GM23248 (cell line): ENCODE data around the gene PLEKHA1. TPM values are rescaled to one million over a fixed set of nuclear protein-coding genes. Genes with fewer than 3 reads are reported as not detected.

Experiments used
- DNase-seq: peaks from one replicate; pipeline ENCODE4 v3.0.0-alpha.2; 2015
- H2AFZ ChIP-seq: fragments of 200-600 bp; sonication (generic); 2 replicates; pipeline ENCODE4 v1.6.1; 2016; ENCODE audit warnings: antibody characterized with exemption
- H3F3A ChIP-seq: fragments of 200-600 bp; sonication (generic); 2 replicates; pipeline ENCODE4 v1.6.1; 2016; ENCODE audit warnings: mild to moderate bottlenecking, antibody characterized with exemption, mixed run types; ENCODE audit not compliant: insufficient read depth
- H3K27ac ChIP-seq: fragments of 200-600 bp; sonication (generic); 2 replicates; pipeline ENCODE4 v1.5.1; 2016; ENCODE audit warnings: mild to moderate bottlenecking
- H3K27me3 ChIP-seq: fragments of 200-600 bp; sonication (generic); replicated peaks from 2 replicates; pipeline ENCODE4 v1.6.1; 2016; ENCODE audit warnings: mild to moderate bottlenecking; ENCODE audit not compliant: insufficient read depth
- H3K36me3 ChIP-seq: fragments of 200-600 bp; sonication (generic); 2 replicates; pipeline ENCODE4 v1.6.1; 2016; ENCODE audit warnings: low read depth, mild to moderate bottlenecking
- H3K4me1 ChIP-seq: fragments of 200-600 bp; sonication (generic); 2 replicates; pipeline ENCODE4 v1.6.1; 2016; ENCODE audit warnings: mild to moderate bottlenecking; ENCODE audit not compliant: insufficient read depth
- H3K4me2 ChIP-seq: fragments of 200-600 bp; sonication (generic); one replicate; pipeline ENCODE4 v1.6.1; 2016; ENCODE audit warnings: mild to moderate bottlenecking; ENCODE audit not compliant: unreplicated experiment
- H3K4me3 ChIP-seq: fragments of 200-600 bp; sonication (generic); 2 replicates; pipeline ENCODE4 v1.5.1; 2016; ENCODE audit warnings: mild to moderate bottlenecking
- H3K79me2 ChIP-seq: fragments of 200-600 bp; sonication (generic); 2 replicates; pipeline ENCODE4 v1.6.1; 2016; ENCODE audit warnings: mild to moderate bottlenecking; ENCODE audit not compliant: insufficient read depth
- H3K9ac ChIP-seq: fragments of 200-600 bp; sonication (generic); 2 replicates; pipeline ENCODE4 v1.6.1; 2016; ENCODE audit warnings: mild to moderate bottlenecking
- H3K9me2 ChIP-seq: fragments of 200-600 bp; sonication (generic); 2 replicates; pipeline ENCODE4 v1.6.1; 2016; ENCODE audit warnings: mixed run types, mild to moderate bottlenecking, moderate library complexity; ENCODE audit not compliant: insufficient read depth
- H3K9me3 ChIP-seq: fragments of 200-600 bp; sonication (generic); one replicate; pipeline ENCODE4 v1.6.1; 2017; ENCODE audit warnings: low read depth
- H4K20me1 ChIP-seq: fragments of 200-600 bp; sonication (generic); 2 replicates; pipeline ENCODE4 v1.6.0; 2016; ENCODE audit not compliant: insufficient read depth
- EZH2 ChIP-seq: fragments of 200-600 bp; sonication (generic); IDR thresholded peaks from 2 replicates; pipeline ENCODE4 v1.6.1; 2018; ENCODE audit warnings: antibody characterized with exemption, mild to moderate bottlenecking; ENCODE audit not compliant: insufficient read depth, poor library complexity, severe bottlenecking
- EZH2phosphoT487 ChIP-seq: fragments of 200-600 bp; sonication (generic); IDR thresholded peaks from 2 replicates; pipeline ENCODE4 v1.6.1; 2018; ENCODE audit warnings: antibody characterized with exemption, moderate library complexity, mild to moderate bottlenecking, low read depth; ENCODE audit not compliant: insufficient read depth
- WGBS, 2 experiments: methylation state at CpG; one replicate each; pipeline ENCODE4 v1.1.6; 2015 to 2017; ENCODE audit warnings: low lambda C conversion rate in 2 of 2, low coverage in 1 of 2; ENCODE audit errors: missing lambda C conversion rate in 2 of 2; 5-methylcytosine and 5-hydroxymethylcytosine counted together
- in situ Hi-C: fragments of 300-500 bp; cut with MboI; formaldehyde crosslinking; loops from 2 replicates; pipeline ENCODE4 v1.15.0; 2020
- polyA plus RNA-seq: library from polyadenylated mRNA; unstranded; fragments of >200 nt; fragmentation: Nextera tagmentation; extraction: Ambion mirVana; gene quantifications from 2 replicates; pipeline ENCODE4 v1.2.1, GENCODE V29; 2016
- total RNA-seq: library from RNA; depleted of rRNA; stranded (reverse); fragments of >200 nt; shearing (Covaris generic); gene quantifications from 2 replicates; pipeline ENCODE4 v1.2.3, GENCODE V29; 2014

Gene PLEKHA1
- total and polyA plus RNA-seq, 2 experiments from 2014 or later, result 28.7 to 41.0 TPM

DNA sequence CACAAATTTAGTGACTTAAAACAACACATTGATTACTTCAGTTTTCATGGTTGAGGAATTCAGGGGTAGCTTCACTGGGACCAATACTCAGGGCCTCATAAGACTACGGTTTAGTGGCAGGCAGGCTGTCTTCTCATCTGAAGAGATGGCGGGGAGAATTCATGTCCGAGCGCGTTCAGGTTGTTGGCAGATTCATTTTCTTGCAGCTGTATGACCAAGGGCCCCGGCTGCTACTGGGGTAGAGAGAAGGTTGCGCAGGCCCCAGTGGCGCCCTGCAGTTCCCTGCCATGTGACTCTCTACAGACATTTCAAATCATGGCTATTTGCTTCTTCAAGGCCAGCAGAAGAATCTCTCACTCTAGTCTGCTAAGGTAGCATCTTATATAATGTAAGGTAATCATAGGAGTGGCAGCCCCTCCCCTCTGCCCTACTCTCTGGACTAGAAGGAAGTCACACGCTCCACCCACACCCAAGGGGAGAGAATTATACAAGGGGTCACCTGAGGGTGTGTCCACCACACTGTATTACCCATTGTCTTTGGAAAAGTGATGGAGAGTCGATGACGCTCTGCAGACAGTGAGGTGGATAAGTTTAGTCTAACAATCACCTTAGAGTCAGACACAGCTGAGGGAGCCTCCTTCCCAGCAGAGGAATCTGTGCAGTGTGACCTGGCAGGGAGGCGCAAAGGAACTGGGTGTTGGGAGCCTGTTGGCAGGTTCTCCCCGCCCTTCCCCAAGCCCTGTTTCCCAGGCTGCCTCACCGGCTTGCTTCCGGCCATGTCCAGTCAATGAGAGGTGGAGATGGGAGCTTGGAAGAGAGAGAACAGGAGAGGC is 35.7 kb upstream of the PLEKHA1 start:
- no peak overlapping the region for H3K4me3 ChIP-seq
- H3K27ac ChIP-seq, result no peak overlapping the region
- 91 to 93% methylated on average over 15 of the region's 15 CpGs for WGBS, 2 experiments
- TF ChIP-seq EZH2, result no peak
- TF ChIP-seq EZH2phosphoT487, result no peak
- no peaks in the 10 kb centered on the region for H3K9me3 ChIP-seq
- H3K36me3 ChIP-seq, result no peaks in the 10 kb centered on the region
- H3K4me1 ChIP-seq, result no peaks in the 10 kb centered on the region
- no peaks in the 10 kb centered on the region for H3K9me2 ChIP-seq
- H2AFZ ChIP-seq, result no peak overlapping the region
- no peak overlapping the region for H3K4me2 ChIP-seq
- H3K9ac ChIP-seq, result no peak overlapping the region
- no peaks in the 10 kb centered on the region for H3K27me3 ChIP-seq
- DNase-seq, result no peak
- H4K20me1 ChIP-seq, result no peaks in the 10 kb centered on the region
- H3K79me2 ChIP-seq, result no peaks in the 10 kb centered on the region
- H3F3A ChIP-seq, result no peaks in the 10 kb centered on the region
- in situ Hi-C loops, result no loop called here

DNA sequence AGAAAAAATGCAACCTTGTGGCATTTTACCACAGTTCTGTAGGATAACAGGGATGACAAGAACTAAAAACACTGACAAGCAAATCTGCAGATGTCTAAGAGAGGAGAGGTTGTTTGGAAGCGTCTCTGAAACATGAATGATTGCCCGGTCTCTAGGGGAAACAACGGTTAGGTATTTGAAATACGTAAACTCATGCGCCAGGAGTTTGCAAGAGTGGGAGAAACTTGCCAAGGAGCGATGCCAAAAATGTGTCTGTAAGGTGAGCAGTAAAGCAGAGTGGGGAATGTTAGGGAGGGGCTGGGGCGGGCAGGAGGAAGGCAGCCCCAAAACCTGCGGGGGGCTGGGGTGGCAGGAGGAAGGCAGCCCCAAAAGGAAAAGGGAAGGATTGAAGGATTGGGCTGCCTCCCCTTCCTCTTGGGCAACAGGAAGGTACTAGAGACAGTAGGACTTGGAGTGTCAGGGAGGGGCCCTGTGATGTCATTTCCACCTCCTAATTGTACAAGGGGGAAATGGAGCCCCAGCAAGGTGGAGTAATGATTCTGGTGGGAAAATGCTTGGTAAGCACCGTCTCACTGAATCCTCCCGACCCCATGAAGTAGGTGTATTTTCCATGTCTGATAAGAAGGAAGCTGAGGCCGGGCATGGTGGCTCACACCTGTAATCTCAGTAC is 33.2 kb upstream of the PLEKHA1 start:
- Histone ChIP-seq H3K9me2 (no peaks in the 10 kb centered on the region), H3K4me1 (peaks cover 6% of the 10 kb centered on the region; the same call in 1 of the 2 replicates), H3K9me3 (no peaks in the 10 kb centered on the region), H3K79me2 (no peaks in the 10 kb centered on the region), H3F3A (no peaks in the 10 kb centered on the region), H3K36me3 (no peaks in the 10 kb centered on the region), H2AFZ (no peak overlapping the region), H3K27me3 (no peaks in the 10 kb centered on the region), H3K9ac (no peak overlapping the region), H3K4me3 (no peak overlapping the region), H3K27ac (no peak overlapping the region), H4K20me1 (no peaks in the 10 kb centered on the region), H3K4me2 (no peak overlapping the region)
- in situ Hi-C loops, result loop anchor here (10.0 kb wide), 1 partner anchor 94 kb away; no protein-coding TSS in a partner anchor
- WGBS, 2 experiments, result 79 to 81% methylated on average over 10 to 11 of the region's 11 CpGs
- DNase-seq, result no peak
- TF ChIP-seq EZH2 (no peak), EZH2phosphoT487 (no peak)

DNA sequence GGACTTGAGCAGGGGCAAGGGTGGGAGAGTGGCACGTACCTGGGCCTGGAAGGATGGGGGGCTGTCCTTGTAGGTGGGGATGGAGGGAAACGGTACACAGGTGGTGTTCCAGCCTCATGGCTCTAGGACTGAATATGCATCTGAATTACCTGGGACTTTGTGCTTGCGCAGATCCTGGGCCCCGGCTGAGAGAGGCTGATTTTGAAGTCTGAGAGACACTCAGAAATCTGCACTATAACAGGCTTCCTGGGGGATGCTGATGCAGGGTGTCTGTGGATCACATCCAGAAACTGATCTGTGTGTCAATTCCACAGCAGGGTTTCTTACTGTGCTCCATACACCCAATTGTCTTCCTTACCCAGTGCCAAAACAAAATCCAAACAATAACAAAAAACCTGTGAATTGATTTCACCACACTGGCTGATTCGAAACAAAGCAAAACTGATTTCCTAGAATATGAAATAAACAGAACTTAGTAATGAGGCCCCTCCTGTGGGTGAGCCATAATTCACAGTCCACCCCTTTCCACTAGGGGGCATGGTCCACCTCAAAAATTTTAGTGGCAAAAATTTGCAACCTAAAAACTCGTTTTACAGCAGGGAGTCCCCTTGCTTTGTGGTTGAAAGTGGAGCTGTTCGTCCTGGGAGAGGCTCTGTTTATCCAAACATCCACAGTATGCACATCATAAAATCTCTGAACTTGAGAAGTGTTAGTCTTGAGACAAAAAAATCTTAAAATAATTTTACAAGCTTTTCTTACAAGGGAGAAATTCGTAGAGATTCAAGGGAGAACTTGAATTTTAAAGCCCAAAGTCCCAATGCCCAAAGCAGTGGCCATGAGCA is 32.0 kb upstream of the PLEKHA1 start:
- peak; percentile 72 for DNase-seq
- no peak overlapping the region for H3K27ac ChIP-seq
- no peak overlapping the region for H3K9ac ChIP-seq
- no peak overlapping the region for H3K4me2 ChIP-seq
- H3K27me3 ChIP-seq, result no peaks in the 10 kb centered on the region
- H3K36me3 ChIP-seq, result no peaks in the 10 kb centered on the region
- in situ Hi-C loops, result loop anchor here (10.0 kb wide), 1 partner anchor 92 kb away; no protein-coding TSS in a partner anchor
- TF ChIP-seq EZH2 (no peak), EZH2phosphoT487 (no peak)
- H2AFZ ChIP-seq, result no peak overlapping the region
- H3K9me3 ChIP-seq, result no peaks in the 10 kb centered on the region
- H4K20me1 ChIP-seq, result no peaks in the 10 kb centered on the region
- H3F3A ChIP-seq, result no peaks in the 10 kb centered on the region
- 36 to 49% methylated on average over 6 to 8 of the region's 8 CpGs for WGBS, 2 experiments
- no peaks in the 10 kb centered on the region for H3K79me2 ChIP-seq
- H3K4me1 ChIP-seq, result peaks cover 6% of the 10 kb centered on the region; the same call in 1 of the 2 replicates
- no peaks in the 10 kb centered on the region for H3K9me2 ChIP-seq
- H3K4me3 ChIP-seq, result no peak overlapping the region
